Stimulated activated CD4-positive, alpha-beta T cell treated with anti-CD3 and anti-CD28 coated beads, Interleukin-4, amount 100 ng/mL, for 1 hour (primary cell): ENCODE data around the gene ZNF587.
A peak's percentile ranks its signal among the peaks of the same experiment; 100 is the strongest.
"Not testable (repeated sequence)": the region's sequence is repeated elsewhere in the genome, so short reads cannot be mapped to it uniquely, and the experiment has no call there.

Experiments
- DNase-seq: peaks from one replicate; pipeline ENCODE4 v3.0.0-alpha.2; 2020

The ZNF587 gene

GRCh38 chr19:57888107-57888559, 38.5 kb downstream of the ZNF587 start:
- no peak for DNase-seq

- DNase-seq = peak; percentile 82
These were observed 39.0 kb downstream of the ZNF587 start, which contains the start of gene ZNF814 for GRCh38 chr19:57888560-57889231. Gene ZNF814 (minus strand): TSS chr19:57889037. CDS start chr19:57888802, 235 bp downstream.

GRCh38 chr19:57890706-57891105, 41.0 kb downstream of the ZNF587 start:
- not testable (repeated sequence) for DNase-seq

GRCh38 chr19:57900311-57900710, 50.7 kb downstream of the ZNF587 start:
- DNase-seq = no peak

- DNase-seq = no peak
These were observed 54.0 kb downstream of the ZNF587 start for GRCh38 chr19:57903618-57904184.

GRCh38 chr19:57905258-57905657, 55.6 kb downstream of the ZNF587 start:
- no peak for DNase-seq

- DNase-seq = no peak
These were observed 57.7 kb downstream of the ZNF587 start for GRCh38 chr19:57907394-57907793.

- DNase-seq = no peak
These were observed 64.9 kb downstream of the ZNF587 start for GRCh38 chr19:57914531-57914930.
